Measurements from ENCODE around the gene TNFAIP2.
A peak's percentile ranks its signal among the peaks of the same experiment; 100 is the strongest.

The TNFAIP2 gene

GRCh38 chr14:103122947-103123633 lies at the start of gene TNFAIP2:
TSS of gene TNFAIP2 (plus strand) at chr14:103123461. CDS start at chr14:103126458, 2,997 bp downstream.
- peak; percentile 73 for DNase-seq

GRCh38 chr14:103073876-103074728 lies 49.2 kb upstream of the TNFAIP2 start:
- DNase-seq = no peak

GRCh38 chr14:103074729-103075367 lies 48.4 kb upstream of the TNFAIP2 start:
- DNase-seq = peak; percentile 71

- DNase-seq = no peak
These were observed 44.9 kb upstream of the TNFAIP2 start for GRCh38 chr14:103078420-103078749.

GRCh38 chr14:103078860-103079587 lies 44.2 kb upstream of the TNFAIP2 start:
- DNase-seq = no peak

GRCh38 chr14:103081951-103082350 lies 41.3 kb upstream of the TNFAIP2 start:
- no peak for DNase-seq

- no peak for DNase-seq
These were observed 39.0 kb upstream of the TNFAIP2 start, which contains the start of gene LBHD2 for GRCh38 chr14:103084021-103084919. TSS of gene LBHD2 (plus strand) at chr14:103084210. CDS start at chr14:103086013, 1,803 bp downstream.

GRCh38 chr14:103085106-103086091 lies 37.9 kb upstream of the TNFAIP2 start:
- no peak for DNase-seq

- no peak for DNase-seq
These were observed 36.4 kb upstream of the TNFAIP2 start for GRCh38 chr14:103086771-103087342.

GRCh38 chr14:103087343-103087835 lies 35.9 kb upstream of the TNFAIP2 start:
- no peak for DNase-seq

- no peak for DNase-seq
These were observed 34.3 kb upstream of the TNFAIP2 start for GRCh38 chr14:103088921-103089320.

- DNase-seq = peak; percentile 25
These were observed 33.6 kb upstream of the TNFAIP2 start for GRCh38 chr14:103089386-103090335.

- DNase-seq = peak; percentile 14
These were observed 32.7 kb upstream of the TNFAIP2 start for GRCh38 chr14:103090481-103091020.

GRCh38 chr14:103091041-103091882 lies 32.0 kb upstream of the TNFAIP2 start:
- peak; percentile 55 for DNase-seq

- no peak for DNase-seq
These were observed 31.4 kb upstream of the TNFAIP2 start for GRCh38 chr14:103091883-103092222.

- no peak for DNase-seq
These were observed 29.3 kb upstream of the TNFAIP2 start for GRCh38 chr14:103093856-103094405.

Measured in left hindlimb (tissue), 1 donor.